GM18517 (cell line): Measurements from ENCODE around the gene ETHE1.
"Not testable (repeated sequence)": the region's sequence is repeated elsewhere in the genome, so short reads cannot be mapped to it uniquely, and the experiment has no call there.

Experiments used
- ATAC-seq: cut with Tn5 transposase; IDR thresholded peaks from one replicate; pipeline ENCODE4 v1.9.1; 2021; ENCODE audit warnings: mild to moderate bottlenecking, moderate library complexity; ENCODE audit not compliant: unreplicated experiment

ETHE1 gene

DNA sequence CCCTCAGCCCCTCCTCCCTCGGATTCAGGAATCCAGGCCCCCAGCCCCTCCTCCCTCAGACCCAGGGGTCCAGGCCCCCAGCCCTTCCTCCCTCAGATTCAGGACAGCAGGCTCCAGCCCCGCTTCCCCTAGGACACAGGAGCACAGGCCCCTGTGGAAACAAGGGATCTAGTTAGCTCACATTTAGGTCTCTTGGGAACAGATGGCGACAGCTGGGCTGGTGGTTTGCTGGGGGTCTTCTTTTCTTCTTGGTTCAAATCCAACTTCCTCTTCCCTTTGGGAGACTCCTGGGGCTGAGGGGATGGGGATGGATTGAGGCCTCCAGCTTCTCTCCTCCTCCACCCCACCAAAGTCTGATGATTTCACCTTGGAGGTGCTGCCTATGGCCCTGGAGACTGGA lies 25.6 kb upstream of the ETHE1 start:
- no peak for ATAC-seq

DNA sequence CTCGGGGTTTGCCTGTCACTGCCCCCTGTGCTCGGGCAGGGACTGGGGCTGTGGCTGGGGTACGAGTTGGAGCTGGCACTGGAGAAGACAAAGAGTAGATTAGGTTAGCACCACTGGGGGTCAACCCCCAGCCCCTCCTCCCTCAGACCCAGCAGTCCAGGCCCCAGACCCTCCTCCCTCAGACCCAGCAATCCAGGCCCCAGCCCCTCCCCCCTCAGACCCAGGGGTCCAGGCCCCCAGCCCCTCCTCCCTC lies 25.1 kb upstream of the ETHE1 start:
- ATAC-seq = no peak

DNA sequence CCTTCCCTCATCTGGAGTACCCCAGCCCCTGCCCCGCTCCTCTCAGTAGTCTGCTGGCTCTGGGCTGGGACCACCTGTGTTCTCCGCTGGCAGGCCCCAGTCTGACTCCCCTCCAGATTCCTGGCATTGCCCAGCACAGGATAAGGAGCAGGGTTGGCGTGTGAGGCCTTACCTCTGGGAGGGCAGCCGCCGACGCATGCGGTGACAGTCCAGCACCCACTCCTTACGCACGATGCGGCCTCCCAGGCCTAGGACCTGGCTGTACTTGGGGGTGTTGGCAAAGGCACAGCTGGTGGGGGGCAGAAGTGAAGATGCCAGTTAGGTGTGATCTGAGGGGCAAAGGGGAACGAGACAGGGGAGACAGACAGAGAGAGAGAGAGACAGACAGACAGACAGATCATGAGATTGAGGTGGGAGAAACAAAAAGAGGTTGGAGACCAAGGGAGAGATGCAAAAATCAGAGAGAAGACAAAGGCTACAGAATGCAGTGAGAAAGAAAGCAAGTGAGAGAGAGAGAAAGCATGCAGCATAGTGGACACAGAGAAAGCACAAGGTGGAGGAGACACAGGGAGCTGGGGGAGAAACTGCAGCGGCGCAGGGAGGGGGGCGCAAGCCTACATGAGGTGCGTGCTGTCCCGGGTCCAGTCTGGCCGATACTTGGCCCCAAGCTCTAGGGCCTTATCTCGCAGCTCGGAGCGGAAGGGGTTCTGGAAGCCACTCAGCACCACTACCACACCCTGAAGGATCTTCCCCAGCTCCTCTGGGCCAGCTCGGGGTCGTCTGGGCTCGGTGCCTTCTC lies 24.6 kb upstream of the ETHE1 start:
- no peak for ATAC-seq

DNA sequence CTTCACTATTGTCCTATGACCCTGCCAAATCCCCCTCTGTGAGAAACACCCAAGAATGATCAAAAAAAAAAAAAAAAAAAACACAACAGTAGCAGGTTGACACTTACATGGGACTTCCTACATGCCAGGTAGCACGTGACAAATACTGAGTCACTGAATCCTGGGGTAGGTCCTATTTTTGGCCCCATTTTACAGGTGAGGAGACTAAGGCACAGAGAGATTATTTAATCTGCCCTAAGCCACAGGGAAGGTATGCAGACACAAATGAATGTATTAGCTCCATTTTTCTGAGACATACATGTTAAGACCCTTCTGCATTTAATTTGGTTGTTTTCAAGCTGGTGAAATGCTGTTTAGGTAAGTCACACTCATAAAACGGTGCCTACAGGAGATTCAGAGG lies 21.7 kb upstream of the ETHE1 start:
- no peak for ATAC-seq

DNA sequence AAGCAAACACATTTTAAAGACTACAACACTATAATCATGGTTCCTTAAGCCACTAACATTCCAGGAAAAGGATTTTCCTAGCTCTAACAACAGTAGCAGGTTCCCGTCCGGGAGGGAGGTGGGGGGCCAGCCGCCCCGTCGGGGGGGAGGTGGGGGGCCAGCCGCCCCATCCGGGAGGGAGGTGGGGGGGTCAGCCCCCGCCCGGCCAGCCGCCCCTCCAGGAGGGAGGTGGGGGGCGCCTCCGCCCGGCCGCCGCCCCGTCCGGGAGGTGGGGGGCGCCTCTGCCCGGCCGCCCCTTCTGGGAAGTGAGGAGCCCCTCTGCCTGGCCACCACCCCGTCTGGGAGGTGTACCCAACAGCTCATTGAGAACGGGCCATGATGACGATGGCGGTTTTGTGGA lies 20.9 kb upstream of the ETHE1 start:
- ATAC-seq = not testable (repeated sequence)

DNA sequence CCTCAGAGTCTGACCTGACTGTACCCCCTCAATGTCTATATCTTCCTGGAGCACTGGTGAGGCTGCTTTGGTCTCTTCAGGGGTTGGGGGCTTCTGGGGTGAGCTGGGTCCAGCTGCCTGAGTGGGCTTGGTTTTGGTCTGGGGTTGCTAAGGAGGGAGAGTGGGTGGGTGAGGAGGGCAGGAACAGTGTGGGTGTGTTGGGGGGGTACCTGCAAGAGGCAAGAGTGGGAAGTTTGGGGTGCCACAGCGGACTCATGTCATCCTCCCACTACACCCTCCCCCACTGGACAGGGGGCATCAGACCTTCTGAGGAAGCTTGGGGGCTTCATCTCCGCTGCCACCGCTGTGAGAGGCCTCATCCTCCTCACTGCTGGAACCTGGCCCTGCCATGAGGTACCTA lies 19.6 kb upstream of the ETHE1 start:
- no peak for ATAC-seq

DNA sequence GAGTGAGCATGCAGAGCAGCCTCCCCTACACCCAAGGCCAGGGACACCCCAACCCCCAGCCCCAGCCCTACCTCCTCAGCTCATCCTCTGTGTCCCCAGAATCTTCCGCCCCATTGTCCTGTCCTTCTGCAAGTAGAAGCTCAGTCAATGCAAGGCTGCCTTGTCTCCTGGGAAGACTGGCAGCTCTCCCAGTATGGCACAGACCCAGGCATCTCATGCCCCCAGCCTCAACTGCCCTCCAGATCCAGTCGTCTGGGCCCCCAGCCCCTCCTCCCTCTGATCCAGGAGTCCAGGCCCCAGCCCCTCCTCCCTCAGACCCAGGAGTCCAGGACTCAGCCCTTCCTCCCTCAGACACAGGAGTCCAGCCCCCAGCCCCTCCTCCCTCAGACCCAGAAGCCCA lies 19.0 kb upstream of the ETHE1 start:
- no peak for ATAC-seq

DNA sequence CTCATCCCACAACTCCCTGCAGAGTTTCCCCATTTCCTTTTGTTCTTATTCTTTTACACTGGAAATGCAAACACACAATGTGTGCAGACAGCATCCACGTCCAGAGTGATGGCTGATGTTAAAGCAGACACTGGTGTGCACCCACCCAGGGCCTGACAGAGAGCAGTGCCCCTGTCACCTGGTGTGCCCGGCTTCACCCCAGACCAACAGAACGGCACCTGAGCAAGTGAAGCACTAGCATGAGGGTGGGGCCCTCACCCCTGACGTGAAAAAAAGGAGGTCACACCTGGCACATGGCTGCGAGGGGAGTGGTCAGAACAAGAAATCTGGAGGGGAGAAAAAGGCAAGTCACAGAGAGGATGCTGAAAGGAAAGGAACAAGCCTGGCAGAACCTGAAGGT lies 18.3 kb upstream of the ETHE1 start:
- ATAC-seq = no peak

DNA sequence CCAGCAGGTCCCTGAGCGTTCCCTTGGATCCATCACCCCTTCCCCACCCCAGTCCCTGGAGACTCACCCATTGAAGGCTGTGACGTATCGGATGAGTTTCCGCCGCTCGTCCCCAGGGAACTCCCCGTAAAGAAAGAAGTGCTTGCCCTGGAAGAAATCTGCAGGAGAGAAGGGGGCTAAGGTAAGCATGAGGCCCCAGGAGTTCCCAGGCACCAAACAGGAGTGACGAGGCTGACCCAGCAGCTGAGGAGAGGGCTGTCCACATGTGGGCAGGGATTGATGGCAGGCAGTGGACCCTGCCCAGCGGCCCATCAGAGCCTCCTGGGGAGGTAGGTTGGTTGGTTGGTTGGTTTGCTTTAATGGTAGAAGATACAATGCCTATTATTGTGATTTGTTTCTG lies 17.1 kb upstream of the ETHE1 start:
- no peak for ATAC-seq

DNA sequence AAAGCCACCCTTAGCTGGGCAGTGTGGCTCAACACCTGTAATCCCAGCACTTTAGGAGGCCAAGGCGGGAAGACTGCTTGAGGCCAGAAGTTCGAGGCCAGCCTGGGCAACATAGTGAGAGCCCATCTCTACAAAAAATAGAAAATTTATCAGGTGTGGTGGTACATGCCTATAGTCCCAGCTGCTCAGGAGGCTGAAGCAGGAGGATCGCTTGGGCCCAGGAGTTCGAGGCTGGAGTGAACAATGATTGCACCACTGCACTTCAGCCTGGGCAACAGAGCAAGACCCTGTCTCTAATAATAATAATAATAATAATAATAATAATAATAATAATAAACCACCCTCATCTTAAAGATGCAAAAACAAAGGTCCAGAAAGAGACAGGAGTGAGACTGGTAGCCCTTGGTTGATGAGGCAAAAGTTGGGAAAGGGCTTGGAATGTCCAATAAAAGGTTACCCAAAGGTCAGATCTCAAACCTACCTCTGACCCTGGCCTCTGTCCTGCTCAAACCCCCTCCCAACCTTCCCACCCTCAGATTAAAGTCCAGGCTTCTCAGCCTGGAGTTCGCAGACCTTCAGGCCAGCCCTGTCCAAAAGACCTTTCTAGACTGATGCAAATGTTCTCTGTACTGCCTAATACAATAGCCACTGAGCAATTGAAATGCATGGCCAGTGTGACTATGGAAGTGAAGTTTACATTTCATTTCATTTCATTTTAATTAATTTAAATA lies 15.1 kb upstream of the ETHE1 start:
- no peak for ATAC-seq

DNA sequence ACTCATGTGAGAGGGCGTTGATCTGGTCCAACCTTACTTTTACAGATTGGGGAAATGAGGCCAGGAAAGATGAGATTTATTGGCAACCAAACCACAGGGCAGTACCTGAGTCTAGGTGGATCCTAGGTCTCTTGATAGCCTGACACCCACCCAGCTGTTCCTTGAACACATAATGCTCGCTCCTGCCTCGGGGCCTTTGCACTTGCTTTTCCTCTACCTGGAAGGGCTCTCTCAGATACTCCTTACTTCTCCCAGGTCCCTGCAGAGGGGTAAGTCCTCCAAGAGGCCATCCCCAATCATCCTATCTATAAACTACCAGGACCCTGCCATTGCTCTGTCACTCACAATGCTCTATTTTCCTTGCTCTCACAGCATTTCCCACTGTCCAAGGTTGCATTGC lies 13.4 kb upstream of the ETHE1 start:
- ATAC-seq = no peak

DNA sequence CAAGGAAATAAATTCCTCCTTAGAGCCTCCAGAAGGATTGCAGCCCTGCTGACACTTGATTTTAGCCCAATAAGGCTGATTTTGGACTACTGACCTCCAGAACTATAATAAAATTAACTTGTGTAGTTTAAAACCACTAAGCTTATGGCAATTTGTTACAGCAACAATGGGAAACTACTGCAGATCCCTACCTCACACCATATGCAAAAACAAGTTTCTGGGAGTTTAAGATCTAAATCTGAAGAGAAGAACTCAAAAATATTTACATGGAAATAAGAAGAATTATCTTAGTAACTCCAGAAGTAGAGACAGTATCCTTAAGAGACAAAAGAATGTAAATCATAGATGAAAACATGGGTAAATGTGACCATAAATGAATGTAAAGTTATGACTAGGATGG lies 11.9 kb upstream of the ETHE1 start:
- no peak for ATAC-seq

DNA sequence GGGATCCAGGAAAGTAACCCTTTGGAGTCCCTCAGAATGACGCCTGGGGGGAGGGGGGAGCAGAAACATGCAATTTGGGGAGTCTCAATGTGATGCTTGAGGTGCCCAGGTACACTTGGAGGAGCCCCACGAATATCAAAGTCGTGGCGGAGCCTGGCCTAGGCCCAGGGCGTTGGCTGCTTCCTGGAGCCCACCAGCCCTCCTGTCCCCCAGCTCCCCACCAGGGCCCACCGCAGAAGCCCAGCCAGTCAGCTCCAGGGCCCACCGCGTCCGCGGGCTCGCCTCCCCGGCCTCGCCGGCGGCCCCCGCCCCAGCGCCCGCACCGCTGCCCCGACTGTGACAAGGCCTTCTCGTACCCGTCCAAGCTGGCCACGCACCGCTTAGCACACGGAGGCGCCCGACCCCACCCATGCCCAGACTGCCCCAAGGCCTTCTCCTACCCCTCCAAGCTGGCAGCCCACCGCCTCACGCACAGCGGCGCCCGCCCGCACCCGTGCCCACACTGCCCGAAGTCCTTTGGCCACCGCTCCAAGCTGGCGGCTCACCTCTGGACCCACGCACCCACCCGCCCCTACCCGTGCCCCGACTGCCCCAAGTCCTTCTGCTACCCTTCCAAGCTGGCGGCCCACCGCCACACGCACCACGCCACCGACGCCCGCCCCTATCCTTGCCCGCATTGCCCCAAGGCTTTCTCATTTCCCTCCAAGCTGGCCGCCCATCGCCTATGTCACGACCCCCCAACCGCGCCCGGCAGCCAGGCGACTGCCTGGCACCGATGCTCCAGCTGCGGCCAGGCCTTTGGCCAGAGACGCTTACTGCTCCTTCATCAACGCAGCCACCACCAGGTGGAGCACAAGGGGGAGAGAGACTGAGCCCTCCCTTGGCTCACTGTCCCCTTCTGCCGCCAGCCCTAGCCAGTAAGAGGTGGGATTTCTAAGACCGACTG lies 8.1 kb upstream of the ETHE1 start:
- ATAC-seq = no peak

DNA sequence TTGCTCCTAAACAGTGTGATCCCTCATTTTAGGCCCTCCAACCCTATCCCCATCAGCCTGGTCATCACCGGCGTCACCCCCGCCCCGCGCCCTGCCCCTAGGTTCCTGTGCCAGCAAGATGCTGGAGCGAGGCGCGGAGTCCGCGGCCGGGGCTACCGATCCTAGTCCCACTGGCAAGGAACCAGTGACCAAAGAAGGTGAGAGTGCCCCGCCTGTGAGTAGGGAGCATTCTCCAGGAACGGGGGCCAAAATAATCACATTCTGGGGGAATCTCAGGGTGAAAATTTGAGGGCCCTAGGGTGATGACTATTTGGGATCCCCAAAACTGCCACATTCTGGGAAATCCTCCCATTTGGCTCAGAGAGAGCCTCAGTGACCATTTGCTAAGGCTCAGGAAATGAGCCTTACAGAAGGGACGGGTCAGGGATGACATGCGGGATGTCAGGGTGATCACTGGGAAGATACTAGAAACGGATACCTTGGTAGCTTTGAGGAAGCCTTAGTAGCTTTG lies 7.4 kb upstream of the ETHE1 start:
- ATAC-seq = no peak

DNA sequence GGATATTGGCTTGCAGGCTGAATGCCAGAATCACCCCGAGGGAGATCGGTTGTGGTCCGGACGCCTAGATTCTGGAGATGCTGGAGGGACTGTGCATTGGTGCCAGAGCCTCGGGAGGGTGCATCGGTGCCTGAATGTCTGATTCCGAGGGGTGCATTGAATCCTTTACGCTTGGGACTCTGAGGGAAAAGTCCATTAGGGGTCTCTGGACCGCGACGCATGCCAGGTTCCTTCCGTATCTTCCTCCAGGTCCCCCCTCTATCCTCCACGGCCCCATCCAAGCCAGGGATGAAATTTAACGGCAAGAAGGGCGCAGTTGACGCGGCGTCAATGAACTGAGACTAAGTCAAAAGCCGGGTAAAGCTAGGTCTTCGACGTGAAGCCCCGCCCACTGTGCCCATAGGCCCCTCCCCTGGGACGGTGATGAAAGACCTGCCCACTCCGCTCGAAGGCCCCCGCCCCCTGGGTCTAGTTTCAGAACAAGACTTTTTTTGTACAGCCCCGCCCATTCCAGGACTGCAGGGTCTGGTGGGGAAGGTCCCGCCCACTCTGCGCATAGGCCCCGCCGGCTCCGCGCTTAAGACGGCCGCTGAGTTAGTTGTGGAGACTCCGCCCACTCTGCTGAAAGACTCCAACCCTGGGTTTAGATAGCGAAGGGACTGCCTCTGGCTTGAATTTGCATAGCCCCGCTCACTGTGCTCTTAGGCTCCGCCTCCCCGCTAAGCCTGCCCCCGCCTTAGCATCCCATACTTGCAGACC lies 6.7 kb upstream of the ETHE1 start:
- peak; percentile 60 for ATAC-seq

DNA sequence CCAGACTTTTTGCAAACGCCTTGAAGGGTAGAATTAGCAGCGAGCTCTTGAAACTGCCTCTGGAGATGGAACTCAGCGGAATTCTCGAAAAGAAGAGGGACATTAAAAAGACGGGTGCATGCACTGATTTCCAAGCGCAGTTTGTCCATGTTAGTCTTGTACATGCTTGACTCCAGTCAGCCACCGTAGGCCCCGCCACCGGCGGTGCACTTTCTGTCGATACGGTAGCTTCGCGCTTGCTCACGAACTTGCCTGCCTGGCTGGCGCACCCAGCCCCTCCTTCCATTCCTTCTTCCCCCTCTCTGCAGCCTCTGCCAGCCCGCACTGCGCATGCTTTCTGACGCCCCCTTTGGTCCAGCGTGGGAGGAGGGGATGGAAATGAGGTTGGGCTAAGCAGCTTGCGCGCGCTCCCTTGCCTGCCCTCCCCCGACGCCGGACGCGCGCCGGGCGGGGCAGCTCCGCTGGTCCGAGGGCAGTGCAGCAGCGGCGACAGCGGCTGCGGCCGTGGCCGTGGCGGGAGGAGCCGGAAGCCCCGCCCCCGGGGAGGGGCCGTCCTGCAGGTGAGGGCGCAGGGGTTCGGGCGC lies 6.1 kb upstream of the ETHE1 start, which contains the start of gene ZNF575:
TSS of gene ZNF575 (plus strand) at position 227 of the 584 bp plus-strand sequence. CDS start 1,235 bp downstream, outside the sequence.
- ATAC-seq = peak; percentile 59

DNA sequence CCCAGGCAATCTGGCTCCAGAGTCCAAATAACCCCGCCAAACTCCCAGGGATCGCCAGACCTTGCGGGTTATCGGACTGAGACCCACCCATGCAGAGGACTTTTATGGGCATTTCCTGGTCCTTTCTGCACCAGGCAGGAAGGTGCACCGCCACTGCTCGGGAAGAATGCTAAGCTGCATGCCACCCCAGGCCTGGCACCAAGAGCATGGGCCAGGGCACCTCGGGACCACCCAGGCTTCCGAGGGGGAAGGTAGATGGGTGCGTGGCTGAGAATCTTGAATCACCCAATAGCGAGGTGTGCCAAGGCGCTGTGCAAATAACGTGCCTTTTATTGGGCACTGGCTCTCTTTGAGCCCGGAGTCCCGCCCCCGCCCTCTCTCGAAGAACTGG lies 5.6 kb upstream of the ETHE1 start:
- peak; percentile 1 for ATAC-seq

DNA sequence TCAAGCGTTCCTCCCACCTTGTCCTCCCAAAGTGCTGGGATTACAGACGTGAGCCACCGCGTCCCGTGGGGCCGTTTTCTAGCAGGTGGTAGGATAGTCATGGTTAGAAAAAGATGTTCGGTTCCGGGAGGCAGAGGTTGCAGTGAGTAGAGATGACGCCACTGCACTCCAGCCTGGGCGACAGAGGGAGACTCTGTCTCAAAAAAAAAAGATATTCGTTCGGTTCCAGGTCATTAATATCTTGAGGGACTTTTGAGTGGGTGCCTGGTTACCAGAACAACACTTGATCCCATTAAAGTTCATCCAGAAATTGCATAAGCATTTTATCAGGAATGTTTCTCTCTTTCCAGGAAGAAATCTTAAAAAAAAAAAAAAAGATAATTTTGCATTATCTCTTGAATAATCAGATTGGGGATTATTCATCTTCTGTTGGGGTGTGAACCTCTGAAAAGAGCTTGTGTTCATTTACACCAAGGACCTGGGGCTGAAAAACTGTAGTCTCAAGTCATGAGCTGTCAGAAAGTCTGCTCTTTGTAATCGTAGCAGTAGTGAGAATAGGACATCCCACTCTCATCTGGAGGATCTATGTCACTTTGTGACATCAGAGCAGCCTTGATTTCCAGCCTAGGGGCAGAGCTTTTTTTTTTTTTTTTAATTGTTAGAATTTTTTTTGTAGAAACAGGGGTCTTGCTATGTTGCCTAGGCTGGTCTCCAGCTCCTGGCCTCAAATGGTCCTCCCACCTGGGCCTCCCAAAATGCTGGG lies 1.0 kb upstream of the ETHE1 start:
- ATAC-seq = no peak
